HCT116 (cell line): ENCODE data around the gene DOK7. TPM values are rescaled to one million over a fixed set of nuclear protein-coding genes. Genes with fewer than 3 reads are reported as not detected.

ENCODE experiments used
- ATAC-seq: fragments of 200-7000 bp; cut with Tn5 transposase; 2 replicates; pipeline ENCODE4 v1.9.1; 2020; ENCODE audit warnings: mild to moderate bottlenecking, moderate library complexity
- BruUV-seq: library from RNA; stranded (reverse); fragments of 400-500 nt; replicated peaks from 2 replicates; lab custom pipeline; 2021; lab: Mats Ljungman, UMichigan
- CTCF ChIA-PET: fragments of 300-600 bp; sonication (Branson Sonifier 250); formaldehyde crosslinking; loops from one replicate; lab custom pipeline; 2021; ENCODE audit warnings: antibody characterized with exemption; lab: Charles Lee
- POLR2A ChIA-PET: fragments of 300-600, 350-600 bp; sonication (Branson Sonifier 250); formaldehyde crosslinking; loops from one replicate; lab custom pipeline; 2021; ENCODE audit warnings: antibody characterized with exemption; lab: Charles Lee
- RAD21 ChIA-PET, 2 experiments: fragments of 300-600 bp; sonication (Branson Sonifier 250); formaldehyde crosslinking; loops; one replicate each; lab custom pipeline; 2023; ENCODE audit warnings: low total read pairs in 2 of 2; ENCODE audit not compliant: uncharacterized antibody in 2 of 2, unreplicated experiment in 2 of 2, low non-redundant PET in 1 of 2; lab: Charles Lee
- DNase-seq: peaks from one replicate; pipeline ENCODE4 v3.0.0-alpha.2; 2010; ENCODE audit warnings: low read depth, low spot score
- H2AFZ ChIP-seq: fragments of 200-600 bp; shearing (Covaris generic), sonication (generic); 2 replicates; pipeline ENCODE4 v1.6.1; 2017; ENCODE audit warnings: low read depth, mixed run types, mixed read lengths, antibody characterized with exemption, low read length; ENCODE audit not compliant: poor library complexity, severe bottlenecking
- H3K27ac ChIP-seq: 2 replicates; pipeline ENCODE4 v1.5.1; 2012; ENCODE audit warnings: low read depth, low read length
- H3K27me3 ChIP-seq: fragments of 200-600 bp; sonication (generic); 2 replicates; pipeline ENCODE4 v1.6.1; 2016; ENCODE audit warnings: mixed run types, low read length, mixed read lengths; ENCODE audit not compliant: insufficient read depth
- H3K36me3 ChIP-seq, 2 experiments: fragments of 200-500 bp in 1 of 2; fragments of 200-600 bp in 1 of 2; sonication (Bioruptor generic) in 1 of 2; sonication (generic) in 1 of 2; 2 replicates each; pipeline versions ENCODE4 v1.5.1 to v1.6.1; 2014 to 2016; ENCODE audit warnings: low read length in 2 of 2, inconsistent platforms in 1 of 2, mixed read lengths in 1 of 2, mixed run types in 1 of 2; ENCODE audit not compliant: insufficient read depth in 2 of 2, control insufficient read depth in 1 of 2
- H3K4me1 ChIP-seq, 2 experiments: fragments of 200-600 bp in 1 of 2; sonication (generic) in 1 of 2; 2 replicates each; pipeline versions ENCODE4 v1.5.1 to v1.6.1; 2012 to 2017; ENCODE audit warnings: low read length in 2 of 2, inconsistent platforms in 1 of 2, mild to moderate bottlenecking in 1 of 2, mixed read lengths in 1 of 2, mixed run types in 1 of 2, moderate library complexity in 1 of 2; ENCODE audit not compliant: insufficient read depth in 2 of 2, control insufficient read depth in 1 of 2
- H3K4me2 ChIP-seq: fragments of 200-600 bp; sonication (generic); 2 replicates; pipeline ENCODE4 v1.6.1; 2017; ENCODE audit warnings: mixed run types, low read length, mixed read lengths
- H3K4me3 ChIP-seq, 2 experiments: fragments of 200-600 bp in 1 of 2; sonication (generic) in 1 of 2; replicated peaks in 1 of 2; 2 replicates each; pipeline ENCODE4 v1.5.1; 2011 to 2016; ENCODE audit warnings: low read length in 2 of 2, control low read depth in 1 of 2, low read depth in 1 of 2, mild to moderate bottlenecking in 1 of 2, mixed read lengths in 1 of 2, mixed run types in 1 of 2
- H3K79me2 ChIP-seq: fragments of 200-600 bp; sonication (generic); 2 replicates; pipeline ENCODE4 v1.6.1; 2017; ENCODE audit warnings: mild to moderate bottlenecking, mixed run types, low read length, moderate library complexity, mixed read lengths; ENCODE audit not compliant: insufficient read depth
- H3K9ac ChIP-seq: fragments of 200-600 bp; sonication (generic); 2 replicates; pipeline ENCODE4 v1.6.1; 2016; ENCODE audit warnings: low read length, mixed read lengths
- H3K9me2 ChIP-seq: fragments of 200-600 bp; sonication (generic), shearing (Covaris generic); 2 replicates; pipeline ENCODE4 v1.6.1; 2017; ENCODE audit warnings: mixed run types, mild to moderate bottlenecking, moderate library complexity; ENCODE audit not compliant: insufficient read depth
- H3K9me3 ChIP-seq, 2 experiments: fragments of 200-500 bp in 1 of 2; fragments of 200-600 bp in 1 of 2; sonication (Bioruptor generic) in 1 of 2; sonication (generic) in 1 of 2; 2 replicates each; pipeline ENCODE4 v1.6.1; 2014 to 2017; ENCODE audit warnings: low read length in 2 of 2, mixed read lengths in 2 of 2, inconsistent platforms in 1 of 2, low read depth in 1 of 2, mild to moderate bottlenecking in 1 of 2, mixed run types in 1 of 2, moderate library complexity in 1 of 2; ENCODE audit not compliant: control insufficient read depth in 1 of 2, insufficient read depth in 1 of 2
- H4K20me1 ChIP-seq: fragments of 200-600 bp; sonication (generic), shearing (Covaris generic); 2 replicates; pipeline ENCODE4 v1.6.1; 2017; ENCODE audit warnings: mixed run types, mild to moderate bottlenecking, moderate library complexity; ENCODE audit not compliant: insufficient read depth
- ATF3 ChIP-seq: IDR thresholded peaks from 2 replicates; pipeline ENCODE4 v1.6.1; 2012
- CBX3 ChIP-seq: IDR thresholded peaks from 2 replicates; pipeline ENCODE4 v1.6.1; 2012; ENCODE audit warnings: low read depth
- CTCF ChIP-seq, 3 experiments: fragments of 200-600 bp in 1 of 3; sonication (generic) in 1 of 3; IDR thresholded peaks in 2 of 3; conservative IDR thresholded peaks in 1 of 3; 2 replicates each; pipeline ENCODE4 v1.5.1; 2012 to 2017; ENCODE audit warnings: low read depth in 2 of 3, low read length in 2 of 3, antibody characterized with exemption in 1 of 3, borderline replicate concordance in 1 of 3, control low read depth in 1 of 3, mild to moderate bottlenecking in 1 of 3, mixed read lengths in 1 of 3, mixed run types in 1 of 3, moderate library complexity in 1 of 3; ENCODE audit not compliant: insufficient read depth in 1 of 3
- EGR1 ChIP-seq: IDR thresholded peaks from 2 replicates; pipeline ENCODE4 v1.6.1; 2012; ENCODE audit warnings: low read depth
- ELF1 ChIP-seq: IDR thresholded peaks from 2 replicates; pipeline ENCODE4 v1.6.1; 2012; ENCODE audit warnings: low read depth, borderline replicate concordance
- EZH2phosphoT487 ChIP-seq: fragments of 200-600 bp; IDR thresholded peaks from 2 replicates; pipeline ENCODE4 v1.6.1; 2018; ENCODE audit warnings: antibody characterized with exemption, borderline replicate concordance
- FOSL1 ChIP-seq: IDR thresholded peaks from 2 replicates; pipeline ENCODE4 v1.6.1; 2012; ENCODE audit warnings: low read depth
- JUND ChIP-seq: IDR thresholded peaks from 2 replicates; pipeline ENCODE4 v1.6.1; 2012
- POLR2A ChIP-seq: IDR thresholded peaks from 2 replicates; pipeline ENCODE4 v1.7.0; 2011; ENCODE audit warnings: borderline replicate concordance; ENCODE audit not compliant: insufficient read depth, insufficient read length; ENCODE audit errors: extremely low read depth
- REST ChIP-seq: IDR thresholded peaks from 2 replicates; pipeline ENCODE4 v1.6.1; 2012; ENCODE audit warnings: low read depth
- SP1 ChIP-seq: IDR thresholded peaks from 2 replicates; pipeline ENCODE4 v1.6.1; 2012; ENCODE audit warnings: low read depth
- YY1 ChIP-seq: IDR thresholded peaks from 2 replicates; pipeline ENCODE4 v1.6.1; 2011; ENCODE audit warnings: low read length, low read depth, moderate library complexity, mild to moderate bottlenecking; ENCODE audit not compliant: insufficient replicate concordance; ENCODE audit errors: extremely low read depth
- ZBTB33 ChIP-seq: IDR thresholded peaks from 2 replicates; pipeline ENCODE4 v1.6.1; 2011; ENCODE audit warnings: mild to moderate bottlenecking, low read length, moderate library complexity; ENCODE audit not compliant: insufficient replicate concordance; ENCODE audit errors: extremely low read depth
- ZFX ChIP-seq: fragments of 450-650 bp; IDR thresholded peaks from 2 replicates; pipeline ENCODE4 v1.6.1; 2017
- ZNF274 ChIP-seq: fragments of 200-500 bp; sonication (Bioruptor generic); IDR thresholded peaks from 2 replicates; pipeline ENCODE4 v1.6.1; 2014; ENCODE audit warnings: mild to moderate bottlenecking, low read depth, low read length, inconsistent platforms
- intact Hi-C: fragments of 100-400 bp; cut with micrococcal nuclease; formaldehyde crosslinking; loops from 2 replicates; pipeline ENCODE4 v1.10.0; 2022
- total RNA-seq: library from RNA; stranded (reverse); gene quantifications from one replicate; pipeline ENCODE4 v1.2.1, GENCODE V29; 2021; ENCODE audit not compliant: unreplicated experiment

DOK7 gene
- total RNA-seq, 1 experiment from 2014 or later, result 2.4 TPM

- RAD21 ChIA-PET, result no interaction called here
- CTCF ChIA-PET, result no interaction called here
- TF ChIP-seq ZBTB33 (no peak), CBX3 (no peak), ELF1 (no peak), YY1 (no peak), ZNF274 (no peak), EGR1 (no peak), ATF3 (no peak), JUND (no peak), FOSL1 (no peak), REST (no peak), SP1 (no peak), ZFX (no peak), EZH2phosphoT487 (no peak), POLR2A (no peak), CTCF (IDR thresholded peaks at IDR 0.05 in 2 of 3, conservative IDR thresholded peaks at IDR 0.05 in 1 of 3; ENCODE audit: borderline replicate concordance in 1 of 3, insufficient read depth in 1 of 3, low read depth in 2 of 3, low read length in 2 of 3) (no peak)
- TF ChIP-seq, all 23 proteins: peak for 0
- intact Hi-C loops, result no loop called here
- Histone ChIP-seq H3K9me3 (no peaks in the 10 kb centered on the region), H3K36me3 (peaks cover 19 to 29% of the 10 kb centered on the region in 2 experiments; a peak in 3 of 4 replicates), H3K9ac (no peak overlapping the region), H3K9me2 (no peaks in the 10 kb centered on the region), H2AFZ (no peak overlapping the region), H3K4me2 (no peak overlapping the region), H3K4me3 (no peak overlapping the region), H4K20me1 (no peaks in the 10 kb centered on the region), H3K27me3 (no peaks in the 10 kb centered on the region), H3K27ac (no peak overlapping the region), H3K79me2 (peaks cover 83% of the 10 kb centered on the region), H3K4me1 (peaks cover 4 to 16% of the 10 kb centered on the region in 2 experiments; a peak in 3 of 4 replicates)
- DNase-seq (no peak), ATAC-seq (no peak)
- no TSS peak for BruUV-seq
- POLR2A ChIA-PET, result no interaction called here
Measured at GRCh38 chr4:3527914-3528876, 65.1 kb downstream of the DOK7 start.
